Activated CD8-positive, alpha-beta T cell treated with anti-CD3 and anti-CD28 coated beads for 36 hours (primary cell): ENCODE data around the gene NCAPH2. TPM values are rescaled to one million over a fixed set of nuclear protein-coding genes. Genes with fewer than 3 reads are reported as not detected.

Experiments
- ATAC-seq: fragments of 200-7000 bp; cut with Tn5 transposase; one replicate; pipeline ENCODE4 v1.10.0; 2021; ENCODE audit warnings: mild to moderate bottlenecking, moderate library complexity
- CTCF ChIA-PET: fragments of 350-600 bp; sonication (Branson Sonifier 250); formaldehyde crosslinking; loops from one replicate; lab custom pipeline; 2021; ENCODE audit warnings: antibody characterized with exemption; lab: Charles Lee
- POLR2A ChIA-PET: fragments of 350-600 bp; sonication (Branson Sonifier 250); formaldehyde crosslinking; loops from one replicate; lab custom pipeline; 2021; ENCODE audit warnings: antibody characterized with exemption; lab: Charles Lee
- DNase-seq: peaks from one replicate; pipeline ENCODE4 v3.0.0-alpha.2; 2020
- H3K27ac Mint-ChIP-seq: one replicate; pipeline ENCODE4 v1.8.0; 2021; ENCODE audit warnings: mild to moderate bottlenecking, mixed read lengths
- H3K27me3 Mint-ChIP-seq: one replicate; pipeline ENCODE4 v1.8.0; 2021; ENCODE audit warnings: mixed read lengths
- H3K36me3 Mint-ChIP-seq: one replicate; pipeline ENCODE4 v1.8.0; 2021; ENCODE audit warnings: low read depth, mixed read lengths
- H3K4me1 Mint-ChIP-seq: one replicate; pipeline ENCODE4 v1.8.0; 2021; ENCODE audit warnings: low read depth, mixed read lengths
- H3K4me3 Mint-ChIP-seq: one replicate; pipeline ENCODE4 v1.8.0; 2021; ENCODE audit warnings: mild to moderate bottlenecking, moderate library complexity, mixed read lengths
- H3K9me3 Mint-ChIP-seq: one replicate; pipeline ENCODE4 v1.8.0; 2021; ENCODE audit warnings: mixed read lengths
- CTCF ChIP-seq: fragments of 200-600 bp; IDR thresholded peaks from one replicate; pipeline ENCODE4 v1.8.0; 2022; ENCODE audit warnings: antibody characterized with exemption, mild to moderate bottlenecking
- intact Hi-C: fragments of 100-400 bp; cut with micrococcal nuclease; formaldehyde crosslinking; loops from one replicate; pipeline ENCODE4 v1.10.0; 2022
- total RNA-seq, 2 experiments: library from RNA; stranded (reverse); gene quantifications; one replicate each; pipeline ENCODE4 v1.2.3, GENCODE V29; 2021

NCAPH2 gene
- total RNA-seq, 2 experiments from 2014 or later, result 121 to 126 TPM

- CTCF ChIA-PET, result interaction anchor here (0.8 to 1.9 kb wide), 3 partner anchors 10 to 68 kb away, joined by 4 to 5 read pairs (median 4); partner anchors contain the start of genes SCO2 and SYCE3
- H3K27ac Mint-ChIP-seq, result no peak overlapping the region
- no peak for TF ChIP-seq CTCF
These were observed 45.3 kb downstream of the NCAPH2 start for GRCh38 chr22:50553310-50553709.

GRCh38 chr22:50556703-50557102, 48.7 kb downstream of the NCAPH2 start:
- H3K4me1 Mint-ChIP-seq, result peaks cover 8% of the 10 kb centered on the region
- CTCF ChIA-PET, result interaction anchor here (0.7 to 2.7 kb wide), 4 partner anchors 8 to 31 kb away, joined by 6 to 11 read pairs (median 6); partner anchors contain the start of gene SCO2
- ATAC-seq (no peak), DNase-seq (no peak)
- H3K27me3 Mint-ChIP-seq, result no peaks in the 10 kb centered on the region
- no peaks in the 10 kb centered on the region for H3K36me3 Mint-ChIP-seq
- no peaks in the 10 kb centered on the region for H3K9me3 Mint-ChIP-seq
- no peak for TF ChIP-seq CTCF
- POLR2A ChIA-PET, result interaction anchor here (0.8 to 4.1 kb wide), 6 partner anchors 9 to 32 kb away, joined by 3 to 17 read pairs (median 4); partner anchors contain the start of genes KLHDC7B and SCO2
- intact Hi-C loops, result no loop called here
- no peak overlapping the region for H3K4me3 Mint-ChIP-seq
- no peak overlapping the region for H3K27ac Mint-ChIP-seq

More at GRCh38 chr22:50553310-50553709, 45.3 kb downstream of the NCAPH2 start:
- peaks cover 12% of the 10 kb centered on the region for H3K4me1 Mint-ChIP-seq
- H3K36me3 Mint-ChIP-seq, result no peaks in the 10 kb centered on the region
- H3K27me3 Mint-ChIP-seq, result no peaks in the 10 kb centered on the region
- H3K4me3 Mint-ChIP-seq, result no peak overlapping the region
- ATAC-seq, result no peak
- no peaks in the 10 kb centered on the region for H3K9me3 Mint-ChIP-seq
- intact Hi-C loops, result no loop called here
- POLR2A ChIA-PET, result interaction anchor here (1.3 kb wide), 1 partner anchor 18 kb away, joined by 4 read pairs; no protein-coding TSS in a partner anchor
- DNase-seq, result no peak

GRCh38 chr22:50560034-50560433, 52.0 kb downstream of the NCAPH2 start:
- Mint-ChIP-seq H3K4me1 (peaks cover 15% of the 10 kb centered on the region), H3K9me3 (no peaks in the 10 kb centered on the region), H3K36me3 (no peaks in the 10 kb centered on the region), H3K27me3 (no peaks in the 10 kb centered on the region), H3K4me3 (no peak overlapping the region), H3K27ac (no peak overlapping the region)
- CTCF ChIA-PET, result interaction anchor here (0.8 to 2.2 kb wide), 4 partner anchors 10 to 34 kb away, joined by 3 to 9 read pairs (median 4); partner anchors contain the start of genes KLHDC7B and SCO2
- no peak for ATAC-seq
- POLR2A ChIA-PET, result interaction anchor here (0.9 to 1.0 kb wide), 3 partner anchors 9 to 36 kb away, joined by 3 to 4 read pairs (median 3); no protein-coding TSS in a partner anchor
- TF ChIP-seq CTCF, result no peak
- intact Hi-C loops, result no loop called here
- no peak for DNase-seq

- Mint-ChIP-seq H3K9me3 (no peaks in the 10 kb centered on the region), H3K4me1 (peaks cover 15% of the 10 kb centered on the region), H3K4me3 (peak overlapping the region; percentile 16), H3K27ac (peak overlapping the region; percentile 4), H3K27me3 (no peaks in the 10 kb centered on the region), H3K36me3 (no peaks in the 10 kb centered on the region)
- intact Hi-C loops, result no loop called here
- POLR2A ChIA-PET, result no interaction called here
- no peak for ATAC-seq
- CTCF ChIA-PET, result interaction anchor here (1.6 kb wide), 1 partner anchor 16 kb away, joined by 5 read pairs; the partner anchor contains the start of gene KLHDC7B
- TF ChIP-seq CTCF, result no peak
- no peak for DNase-seq
These were observed 53.7 kb downstream of the NCAPH2 start for GRCh38 chr22:50561401-50562358.
